Panc1 (cell line): ENCODE measurements around the gene SLCO3A1. TPM values are rescaled to one million over a fixed set of nuclear protein-coding genes. Genes with fewer than 3 reads are reported as not detected.

ENCODE experiments used
- ATAC-seq: fragments of 200-7000 bp; cut with Tn5 transposase; 2 replicates; pipeline ENCODE4 v1.9.1; 2020; ENCODE audit warnings: mild to moderate bottlenecking, moderate library complexity
- BruUV-seq: library from RNA; stranded (reverse); fragments of 400-500 nt; replicated peaks from 2 replicates; lab custom pipeline; 2021; lab: Mats Ljungman, UMichigan
- CTCF ChIA-PET: fragments of 300-600 bp; sonication (Branson Sonifier 250); formaldehyde crosslinking; loops from one replicate; lab custom pipeline; 2022; ENCODE audit warnings: antibody characterized with exemption; lab: Charles Lee
- POLR2A ChIA-PET: fragments of 300-600 bp; sonication (Branson Sonifier 250); formaldehyde crosslinking; loops from one replicate; lab custom pipeline; 2022; ENCODE audit warnings: antibody characterized with exemption; lab: Charles Lee
- DNase-seq: peaks from one replicate; pipeline ENCODE4 v3.0.0-alpha.2; 2010; ENCODE audit warnings: low read depth, low spot score
- H3K27ac ChIP-seq: 2 replicates; pipeline ENCODE4 v1.5.1; 2011; ENCODE audit warnings: mild to moderate bottlenecking, low read length, inconsistent platforms
- H3K27me3 ChIP-seq: fragments of 200-500 bp; sonication (Bioruptor generic); 2 replicates; pipeline ENCODE4 v1.6.0; 2014; ENCODE audit warnings: low read length, inconsistent platforms; ENCODE audit not compliant: control insufficient read depth, insufficient read depth
- H3K36me3 ChIP-seq: fragments of 200-500 bp; sonication (Bioruptor generic); 2 replicates; pipeline ENCODE4 v1.5.1; 2014; ENCODE audit warnings: inconsistent platforms, mild to moderate bottlenecking, low read length, moderate library complexity; ENCODE audit not compliant: control insufficient read depth, insufficient read depth
- H3K4me1 ChIP-seq: 2 replicates; pipeline ENCODE4 v1.5.1; 2011; ENCODE audit warnings: inconsistent platforms, mild to moderate bottlenecking, low read length, moderate library complexity; ENCODE audit not compliant: control insufficient read depth, insufficient read depth
- H3K4me3 ChIP-seq, 2 experiments: 2 replicates each; pipeline ENCODE4 v1.5.1; 2011 to 2012; ENCODE audit warnings: low read depth in 2 of 2, low read length in 2 of 2, mild to moderate bottlenecking in 2 of 2, inconsistent platforms in 1 of 2, moderate library complexity in 1 of 2
- H3K9me3 ChIP-seq: fragments of 200-500 bp; sonication (Bioruptor generic); 2 replicates; pipeline ENCODE4 v1.5.1; 2014; ENCODE audit warnings: low read depth, mild to moderate bottlenecking, inconsistent platforms, low read length, moderate library complexity; ENCODE audit not compliant: control insufficient read depth, insufficient read depth
- SIN3A ChIP-seq: IDR thresholded peaks from 2 replicates; pipeline ENCODE4 v1.6.1; 2012; ENCODE audit warnings: low read depth, mild to moderate bottlenecking, low read length, moderate library complexity, borderline replicate concordance; ENCODE audit not compliant: insufficient read depth
- in situ Hi-C: cut with HindIII; loops from 2 replicates; pipeline ENCODE4 v1.10.0; 2016; ENCODE audit warnings: low sequenced_read_pairs, low pct_unique_long_range_greater_than_20kb
- intact Hi-C: fragments of 100-400 bp; cut with micrococcal nuclease; formaldehyde crosslinking; loops from one replicate; pipeline ENCODE4 v1.10.0; 2022; ENCODE audit not compliant: unreplicated experiment
- total RNA-seq: library from RNA; stranded (reverse); gene quantifications from one replicate; pipeline ENCODE4 v1.2.1, GENCODE V29; 2021; ENCODE audit not compliant: unreplicated experiment
- TF ChIP-seq, protein P1 (sequence below), 2 experiments: IDR thresholded peaks; 2 replicates each; pipeline ENCODE4 v1.6.1; 2011 to 2012; ENCODE audit warnings: low read depth in 2 of 2, control low read depth in 1 of 2, low read length in 1 of 2, mild to moderate bottlenecking in 1 of 2, moderate library complexity in 1 of 2; ENCODE audit not compliant: insufficient read depth in 1 of 2
- TF ChIP-seq, protein P2 (sequence below): fragments of 450-650 bp; IDR thresholded peaks from 2 replicates; pipeline ENCODE4 v1.5.1; 2017; ENCODE audit warnings: mild to moderate bottlenecking

Gene SLCO3A1
- total RNA-seq, 1 experiment from 2014 or later, result 20.6 TPM

DNA sequence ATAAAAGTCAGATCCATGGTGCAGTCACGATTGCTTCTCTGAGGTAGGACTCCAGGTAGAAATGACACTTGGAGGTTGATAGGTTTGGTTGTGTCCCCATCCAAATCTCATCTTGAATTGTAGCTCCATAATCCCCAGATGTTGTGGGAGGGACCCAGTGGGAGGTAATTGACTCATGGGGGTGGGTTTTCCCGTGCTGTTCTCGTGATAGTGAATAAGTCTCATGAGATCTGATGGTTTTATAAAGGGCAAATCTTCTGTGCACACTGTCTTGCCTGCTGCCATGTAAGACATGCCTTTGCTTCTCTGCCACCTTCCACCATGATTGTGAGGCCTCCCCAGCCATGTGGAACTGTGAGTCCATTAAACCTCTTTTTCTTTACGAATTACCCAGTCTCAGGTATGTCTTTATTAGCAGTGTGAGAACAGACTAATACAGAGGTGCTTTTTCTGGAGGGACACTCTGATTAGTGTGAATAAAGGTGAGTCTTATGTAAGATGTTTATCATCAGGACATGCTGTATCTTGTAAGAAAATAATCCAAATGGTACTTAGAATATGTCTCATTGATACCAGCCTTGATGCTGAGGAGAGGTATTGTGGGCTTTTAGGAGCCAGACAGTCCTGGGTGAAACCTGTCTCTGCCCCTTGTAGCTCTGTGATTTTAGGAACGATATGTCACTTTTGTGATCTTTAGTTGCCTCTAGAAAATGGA is 43.0 kb downstream of the SLCO3A1 start:
- BruUV-seq, result no TSS peak
- CTCF ChIA-PET, result no interaction called here
- H3K27ac ChIP-seq, result no peak overlapping the region

DNA sequence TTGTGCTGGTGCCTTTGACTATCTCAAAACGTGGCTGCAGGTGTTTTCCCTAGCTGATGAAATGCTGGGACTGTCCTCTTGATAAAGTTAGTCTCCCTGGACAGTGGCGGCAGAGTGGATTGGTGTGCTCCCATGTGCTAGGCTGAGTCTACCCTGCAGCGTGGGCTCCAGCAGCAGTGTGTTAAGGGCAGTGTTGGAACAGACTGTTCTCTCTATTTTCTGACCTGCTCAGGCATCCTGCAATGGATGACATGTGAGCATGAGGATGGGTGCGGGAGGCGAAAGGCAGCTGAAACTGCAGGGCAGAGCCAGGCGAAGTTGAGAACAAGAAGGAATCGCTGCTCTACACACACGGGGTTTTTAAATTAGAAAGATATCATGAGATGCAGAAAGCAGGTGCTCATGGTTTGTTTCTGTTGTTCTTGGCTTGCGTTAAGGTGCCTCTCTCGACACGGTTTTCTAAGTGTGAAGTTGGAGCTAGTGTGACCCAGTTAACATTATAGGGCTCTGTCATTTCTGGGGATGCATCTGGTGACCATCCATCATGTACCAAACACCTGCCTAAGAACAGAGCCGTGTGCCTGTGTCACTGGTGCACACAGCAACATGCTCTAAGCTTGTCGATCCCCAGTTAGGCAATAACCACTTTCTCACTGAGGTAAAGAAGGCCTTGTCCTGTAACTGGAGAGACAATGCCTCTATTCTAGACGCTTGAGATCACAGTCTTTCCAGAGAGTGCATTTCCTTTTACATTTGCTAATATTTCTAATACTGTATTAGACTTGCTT is 44.3 kb downstream of the SLCO3A1 start:
- no peak overlapping the region for H3K27ac ChIP-seq
- intact Hi-C loops (no loop called here), in situ Hi-C loops (no loop called here)
- H3K36me3 ChIP-seq, result no peaks in the 10 kb centered on the region
- peaks cover 3% of the 10 kb centered on the region; the same call in 1 of the 2 replicates for H3K9me3 ChIP-seq
- ChIA-PET CTCF (no interaction called here), POLR2A (no interaction called here)
- DNase-seq (no peak), ATAC-seq (no peak)
- no peaks in the 10 kb centered on the region for H3K4me1 ChIP-seq
- no peak overlapping the region for H3K4me3 ChIP-seq
- no TSS peak for BruUV-seq
- no peaks in the 10 kb centered on the region for H3K27me3 ChIP-seq
- TF ChIP-seq SIN3A, result no peak
- TF ChIP-seq, protein P1, sequence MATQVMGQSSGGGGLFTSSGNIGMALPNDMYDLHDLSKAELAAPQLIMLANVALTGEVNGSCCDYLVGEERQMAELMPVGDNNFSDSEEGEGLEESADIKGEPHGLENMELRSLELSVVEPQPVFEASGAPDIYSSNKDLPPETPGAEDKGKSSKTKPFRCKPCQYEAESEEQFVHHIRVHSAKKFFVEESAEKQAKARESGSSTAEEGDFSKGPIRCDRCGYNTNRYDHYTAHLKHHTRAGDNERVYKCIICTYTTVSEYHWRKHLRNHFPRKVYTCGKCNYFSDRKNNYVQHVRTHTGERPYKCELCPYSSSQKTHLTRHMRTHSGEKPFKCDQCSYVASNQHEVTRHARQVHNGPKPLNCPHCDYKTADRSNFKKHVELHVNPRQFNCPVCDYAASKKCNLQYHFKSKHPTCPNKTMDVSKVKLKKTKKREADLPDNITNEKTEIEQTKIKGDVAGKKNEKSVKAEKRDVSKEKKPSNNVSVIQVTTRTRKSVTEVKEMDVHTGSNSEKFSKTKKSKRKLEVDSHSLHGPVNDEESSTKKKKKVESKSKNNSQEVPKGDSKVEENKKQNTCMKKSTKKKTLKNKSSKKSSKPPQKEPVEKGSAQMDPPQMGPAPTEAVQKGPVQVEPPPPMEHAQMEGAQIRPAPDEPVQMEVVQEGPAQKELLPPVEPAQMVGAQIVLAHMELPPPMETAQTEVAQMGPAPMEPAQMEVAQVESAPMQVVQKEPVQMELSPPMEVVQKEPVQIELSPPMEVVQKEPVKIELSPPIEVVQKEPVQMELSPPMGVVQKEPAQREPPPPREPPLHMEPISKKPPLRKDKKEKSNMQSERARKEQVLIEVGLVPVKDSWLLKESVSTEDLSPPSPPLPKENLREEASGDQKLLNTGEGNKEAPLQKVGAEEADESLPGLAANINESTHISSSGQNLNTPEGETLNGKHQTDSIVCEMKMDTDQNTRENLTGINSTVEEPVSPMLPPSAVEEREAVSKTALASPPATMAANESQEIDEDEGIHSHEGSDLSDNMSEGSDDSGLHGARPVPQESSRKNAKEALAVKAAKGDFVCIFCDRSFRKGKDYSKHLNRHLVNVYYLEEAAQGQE (IDR thresholded peaks at IDR 0.05; ENCODE audit: insufficient read depth in 1 of 2, low read depth in 2 of 2, low read length in 1 of 2), result no peak
- TF ChIP-seq, protein P2, sequence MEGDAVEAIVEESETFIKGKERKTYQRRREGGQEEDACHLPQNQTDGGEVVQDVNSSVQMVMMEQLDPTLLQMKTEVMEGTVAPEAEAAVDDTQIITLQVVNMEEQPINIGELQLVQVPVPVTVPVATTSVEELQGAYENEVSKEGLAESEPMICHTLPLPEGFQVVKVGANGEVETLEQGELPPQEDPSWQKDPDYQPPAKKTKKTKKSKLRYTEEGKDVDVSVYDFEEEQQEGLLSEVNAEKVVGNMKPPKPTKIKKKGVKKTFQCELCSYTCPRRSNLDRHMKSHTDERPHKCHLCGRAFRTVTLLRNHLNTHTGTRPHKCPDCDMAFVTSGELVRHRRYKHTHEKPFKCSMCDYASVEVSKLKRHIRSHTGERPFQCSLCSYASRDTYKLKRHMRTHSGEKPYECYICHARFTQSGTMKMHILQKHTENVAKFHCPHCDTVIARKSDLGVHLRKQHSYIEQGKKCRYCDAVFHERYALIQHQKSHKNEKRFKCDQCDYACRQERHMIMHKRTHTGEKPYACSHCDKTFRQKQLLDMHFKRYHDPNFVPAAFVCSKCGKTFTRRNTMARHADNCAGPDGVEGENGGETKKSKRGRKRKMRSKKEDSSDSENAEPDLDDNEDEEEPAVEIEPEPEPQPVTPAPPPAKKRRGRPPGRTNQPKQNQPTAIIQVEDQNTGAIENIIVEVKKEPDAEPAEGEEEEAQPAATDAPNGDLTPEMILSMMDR, result no peak

More for the DNA sequence above, 43.0 kb downstream of the SLCO3A1 start:
- intact Hi-C loops, result no loop called here
- Histone ChIP-seq H3K4me1 (no peaks in the 10 kb centered on the region), H3K9me3 (peaks cover 3% of the 10 kb centered on the region; the same call in 1 of the 2 replicates), H3K27me3 (no peaks in the 10 kb centered on the region), H3K36me3 (no peaks in the 10 kb centered on the region), H3K4me3 (no peak overlapping the region)
- POLR2A ChIA-PET, result no interaction called here
- in situ Hi-C loops, result no loop called here
- no peak for ATAC-seq
- TF ChIP-seq, protein P2, result no peak
- DNase-seq, result no peak
